GM18517 (cell line): ENCODE data around the gene TLR3.
A peak's percentile ranks its signal among the peaks of the same experiment; 100 is the strongest.

Experiments
- ATAC-seq: cut with Tn5 transposase; IDR thresholded peaks from one replicate; pipeline ENCODE4 v1.9.1; 2021; ENCODE audit warnings: mild to moderate bottlenecking, moderate library complexity; ENCODE audit not compliant: unreplicated experiment

TLR3 gene

GRCh38 chr4:186104114-186104889, 35.3 kb downstream of the TLR3 start, which contains the start of gene FAM149A:
Gene FAM149A (plus strand): TSS chr4:186104704.
- ATAC-seq: no peak

GRCh38 chr4:186104890-186105646, 36.1 kb downstream of the TLR3 start:
- ATAC-seq: no peak

- no peak for ATAC-seq
These were observed 36.8 kb downstream of the TLR3 start for GRCh38 chr4:186105647-186106321.

- ATAC-seq: no peak
These were observed 39.0 kb downstream of the TLR3 start for GRCh38 chr4:186107947-186108346.

GRCh38 chr4:186108391-186108790, 39.4 kb downstream of the TLR3 start:
- ATAC-seq: no peak

- ATAC-seq: no peak
These were observed 40.3 kb downstream of the TLR3 start for GRCh38 chr4:186109245-186109644.

GRCh38 chr4:186116697-186117096, 47.7 kb downstream of the TLR3 start:
- no peak for ATAC-seq

- no peak for ATAC-seq
These were observed 49.6 kb downstream of the TLR3 start for GRCh38 chr4:186118582-186118981.

GRCh38 chr4:186121057-186121456, 52.1 kb downstream of the TLR3 start:
- no peak for ATAC-seq

GRCh38 chr4:186128842-186129241, 59.9 kb downstream of the TLR3 start:
- no peak for ATAC-seq

GRCh38 chr4:186131935-186132334, 63.0 kb downstream of the TLR3 start:
- no peak for ATAC-seq

- no peak for ATAC-seq
These were observed 63.8 kb downstream of the TLR3 start for GRCh38 chr4:186132577-186133242.

GRCh38 chr4:186134257-186134656, 65.3 kb downstream of the TLR3 start:
- peak; percentile 99 for ATAC-seq

GRCh38 chr4:186134861-186135260, 65.9 kb downstream of the TLR3 start:
- no peak for ATAC-seq

- no peak for ATAC-seq
These were observed 68.3 kb downstream of the TLR3 start for GRCh38 chr4:186137196-186137794.
